ENCODE data around the gene FAM50A. TPM values are rescaled to one million over a fixed set of nuclear protein-coding genes. Genes with fewer than 3 reads are reported as not detected.

Gene FAM50A
- total RNA-seq, 2 donors from 2014 or later: 52.8 to 63.4 TPM

- no peak for DNase-seq (ENCODE audit: low spot score)
- H3K4me3 ChIP-seq: no peak overlapping the region
- no peaks in the 10 kb centered on the region for H3K27me3 ChIP-seq (replicated peaks; ENCODE audit: insufficient read depth)
- H3K9me3 ChIP-seq: no peaks in the 10 kb centered on the region
- ATAC-seq (ENCODE audit: insufficient number of reproducible peaks, low FRiP score, low read depth): no peak
- H3K36me3 ChIP-seq: peaks cover 16% of the 10 kb centered on the region
- TF ChIP-seq CTCF (IDR thresholded peaks at IDR 0.05): no peak
- H3K27ac ChIP-seq: no peak overlapping the region
- H3K4me1 ChIP-seq (ENCODE audit: control insufficient read depth in 1 of 2, low read depth in 2 of 2): no peaks in the 10 kb centered on the region
Observed at GRCh38 chrX:154466036-154466435, 22.1 kb downstream of the FAM50A start.

- ATAC-seq (ENCODE audit: insufficient number of reproducible peaks, low FRiP score, low read depth): no peak
- Histone ChIP-seq H3K36me3 (peaks cover 18% of the 10 kb centered on the region), H3K4me1 (ENCODE audit: control insufficient read depth in 1 of 2, low read depth in 2 of 2) (no peaks in the 10 kb centered on the region)
Observed at GRCh38 chrX:154466907-154467306, 23.0 kb downstream of the FAM50A start.

GRCh38 chrX:154467556-154467955, 23.6 kb downstream of the FAM50A start:
- Histone ChIP-seq H3K27ac (no peak overlapping the region), H3K36me3 (peaks cover 18% of the 10 kb centered on the region), H3K4me1 (ENCODE audit: control insufficient read depth in 1 of 2, low read depth in 2 of 2) (no peaks in the 10 kb centered on the region)

More at GRCh38 chrX:154466907-154467306, 23.0 kb downstream of the FAM50A start:
- H3K27ac ChIP-seq: no peak overlapping the region
- H3K4me3 ChIP-seq: no peak overlapping the region
- no peaks in the 10 kb centered on the region for H3K27me3 ChIP-seq (replicated peaks; ENCODE audit: insufficient read depth)
- no peaks in the 10 kb centered on the region for H3K9me3 ChIP-seq
- TF ChIP-seq CTCF (IDR thresholded peaks at IDR 0.05): no peak
- no peak for DNase-seq (ENCODE audit: low spot score)

GRCh38 chrX:154468217-154468616, 24.3 kb downstream of the FAM50A start:
- Histone ChIP-seq H3K4me3 (no peak overlapping the region), H3K9me3 (no peaks in the 10 kb centered on the region), H3K36me3 (peaks cover 18% of the 10 kb centered on the region), H3K27ac (no peak overlapping the region), H3K4me1 (ENCODE audit: control insufficient read depth in 1 of 2, low read depth in 2 of 2) (no peaks in the 10 kb centered on the region), H3K27me3 (replicated peaks; ENCODE audit: insufficient read depth) (no peaks in the 10 kb centered on the region)
- ATAC-seq (ENCODE audit: insufficient number of reproducible peaks, low FRiP score, low read depth) (no peak), DNase-seq (ENCODE audit: low spot score) (no peak)
- TF ChIP-seq CTCF (IDR thresholded peaks at IDR 0.05): no peak

More at GRCh38 chrX:154467556-154467955, 23.6 kb downstream of the FAM50A start:
- H3K4me3 ChIP-seq: no peak overlapping the region
- no peak for TF ChIP-seq CTCF (IDR thresholded peaks at IDR 0.05)
- ATAC-seq (ENCODE audit: insufficient number of reproducible peaks, low FRiP score, low read depth) (no peak), DNase-seq (ENCODE audit: low spot score) (no peak)
- no peaks in the 10 kb centered on the region for H3K9me3 ChIP-seq
- H3K27me3 ChIP-seq (replicated peaks; ENCODE audit: insufficient read depth): no peaks in the 10 kb centered on the region

- Histone ChIP-seq H3K27ac (no peak overlapping the region), H3K27me3 (replicated peaks; ENCODE audit: insufficient read depth) (no peaks in the 10 kb centered on the region), H3K4me3 (no peak overlapping the region), H3K4me1 (ENCODE audit: control insufficient read depth in 1 of 2, low read depth in 2 of 2) (no peaks in the 10 kb centered on the region), H3K36me3 (peaks cover 18% of the 10 kb centered on the region), H3K9me3 (no peaks in the 10 kb centered on the region)
- TF ChIP-seq CTCF (IDR thresholded peaks at IDR 0.05): no peak
- DNase-seq (ENCODE audit: low spot score) (no peak), ATAC-seq (ENCODE audit: insufficient number of reproducible peaks, low FRiP score, low read depth) (no peak)
Observed at GRCh38 chrX:154469114-154469513, 25.2 kb downstream of the FAM50A start.

Data from thoracic aorta (tissue), 2 donors.